GM23248 (cell line): Measurements from ENCODE around the gene PTP4A2. TPM values are rescaled to one million over a fixed set of nuclear protein-coding genes. Genes with fewer than 3 reads are reported as not detected.

Experiments used
- DNase-seq: peaks from one replicate; pipeline ENCODE4 v3.0.0-alpha.2; 2015
- H2AFZ ChIP-seq: fragments of 200-600 bp; sonication (generic); 2 replicates; pipeline ENCODE4 v1.6.1; 2016; ENCODE audit warnings: antibody characterized with exemption
- H3F3A ChIP-seq: fragments of 200-600 bp; sonication (generic); 2 replicates; pipeline ENCODE4 v1.6.1; 2016; ENCODE audit warnings: mild to moderate bottlenecking, antibody characterized with exemption, mixed run types; ENCODE audit not compliant: insufficient read depth
- H3K27ac ChIP-seq: fragments of 200-600 bp; sonication (generic); 2 replicates; pipeline ENCODE4 v1.5.1; 2016; ENCODE audit warnings: mild to moderate bottlenecking
- H3K27me3 ChIP-seq: fragments of 200-600 bp; sonication (generic); replicated peaks from 2 replicates; pipeline ENCODE4 v1.6.1; 2016; ENCODE audit warnings: mild to moderate bottlenecking; ENCODE audit not compliant: insufficient read depth
- H3K36me3 ChIP-seq: fragments of 200-600 bp; sonication (generic); 2 replicates; pipeline ENCODE4 v1.6.1; 2016; ENCODE audit warnings: low read depth, mild to moderate bottlenecking
- H3K4me1 ChIP-seq: fragments of 200-600 bp; sonication (generic); 2 replicates; pipeline ENCODE4 v1.6.1; 2016; ENCODE audit warnings: mild to moderate bottlenecking; ENCODE audit not compliant: insufficient read depth
- H3K4me2 ChIP-seq: fragments of 200-600 bp; sonication (generic); one replicate; pipeline ENCODE4 v1.6.1; 2016; ENCODE audit warnings: mild to moderate bottlenecking; ENCODE audit not compliant: unreplicated experiment
- H3K4me3 ChIP-seq: fragments of 200-600 bp; sonication (generic); 2 replicates; pipeline ENCODE4 v1.5.1; 2016; ENCODE audit warnings: mild to moderate bottlenecking
- H3K79me2 ChIP-seq: fragments of 200-600 bp; sonication (generic); 2 replicates; pipeline ENCODE4 v1.6.1; 2016; ENCODE audit warnings: mild to moderate bottlenecking; ENCODE audit not compliant: insufficient read depth
- H3K9ac ChIP-seq: fragments of 200-600 bp; sonication (generic); 2 replicates; pipeline ENCODE4 v1.6.1; 2016; ENCODE audit warnings: mild to moderate bottlenecking
- H3K9me2 ChIP-seq: fragments of 200-600 bp; sonication (generic); 2 replicates; pipeline ENCODE4 v1.6.1; 2016; ENCODE audit warnings: mixed run types, mild to moderate bottlenecking, moderate library complexity; ENCODE audit not compliant: insufficient read depth
- H3K9me3 ChIP-seq: fragments of 200-600 bp; sonication (generic); one replicate; pipeline ENCODE4 v1.6.1; 2017; ENCODE audit warnings: low read depth
- H4K20me1 ChIP-seq: fragments of 200-600 bp; sonication (generic); 2 replicates; pipeline ENCODE4 v1.6.0; 2016; ENCODE audit not compliant: insufficient read depth
- EZH2 ChIP-seq: fragments of 200-600 bp; sonication (generic); IDR thresholded peaks from 2 replicates; pipeline ENCODE4 v1.6.1; 2018; ENCODE audit warnings: antibody characterized with exemption, mild to moderate bottlenecking; ENCODE audit not compliant: insufficient read depth, poor library complexity, severe bottlenecking
- EZH2phosphoT487 ChIP-seq: fragments of 200-600 bp; sonication (generic); IDR thresholded peaks from 2 replicates; pipeline ENCODE4 v1.6.1; 2018; ENCODE audit warnings: antibody characterized with exemption, moderate library complexity, mild to moderate bottlenecking, low read depth; ENCODE audit not compliant: insufficient read depth
- WGBS, 2 experiments: methylation state at CpG; one replicate each; pipeline ENCODE4 v1.1.6; 2015 to 2017; ENCODE audit warnings: low lambda C conversion rate in 2 of 2, low coverage in 1 of 2; ENCODE audit errors: missing lambda C conversion rate in 2 of 2; 5-methylcytosine and 5-hydroxymethylcytosine counted together
- in situ Hi-C: fragments of 300-500 bp; cut with MboI; formaldehyde crosslinking; loops from 2 replicates; pipeline ENCODE4 v1.15.0; 2020
- polyA plus RNA-seq: library from polyadenylated mRNA; unstranded; fragments of >200 nt; fragmentation: Nextera tagmentation; extraction: Ambion mirVana; gene quantifications from 2 replicates; pipeline ENCODE4 v1.2.1, GENCODE V29; 2016
- total RNA-seq: library from RNA; depleted of rRNA; stranded (reverse); fragments of >200 nt; shearing (Covaris generic); gene quantifications from 2 replicates; pipeline ENCODE4 v1.2.3, GENCODE V29; 2014

Gene PTP4A2
- total and polyA plus RNA-seq, 2 experiments from 2014 or later, result 292 to 379 TPM

DNA sequence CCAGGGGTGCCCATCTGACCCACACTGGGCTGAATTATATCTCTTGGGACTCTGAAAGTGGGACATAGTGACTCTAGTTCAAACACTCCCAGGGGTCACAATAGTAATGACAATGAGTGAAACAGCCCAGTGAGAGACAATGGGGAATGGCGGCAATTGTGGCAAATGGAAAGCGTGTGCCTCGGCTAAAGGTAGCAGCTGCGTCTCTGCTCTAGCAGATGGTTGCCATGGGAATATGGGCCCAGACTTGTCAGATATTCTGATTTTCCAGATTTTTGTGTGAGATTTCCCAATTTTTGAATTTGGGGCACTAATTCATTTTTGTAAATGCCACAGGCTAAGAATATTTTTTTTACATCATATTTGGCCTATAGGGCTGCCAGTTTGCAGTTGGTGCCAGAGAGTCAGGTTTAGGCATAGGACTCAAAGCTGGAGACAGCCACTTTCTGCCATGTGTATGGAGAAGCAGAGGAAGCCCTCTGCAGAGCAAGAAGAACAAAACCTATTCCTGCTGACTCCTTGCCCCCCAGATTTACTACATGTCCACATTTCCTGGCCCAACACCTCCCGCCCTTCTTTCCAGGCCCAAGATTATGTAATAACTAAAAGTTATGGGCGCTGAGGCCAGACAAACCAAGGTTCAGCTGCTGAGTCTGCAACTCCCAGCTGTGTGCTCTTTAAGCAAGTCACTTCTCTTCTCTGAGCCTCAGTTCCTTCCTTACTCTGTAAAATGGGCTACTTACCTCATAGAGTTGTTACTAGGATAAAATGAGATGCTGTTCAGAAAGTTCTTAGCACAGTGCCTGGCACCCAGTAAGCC lies 21.6 kb upstream of the PTP4A2 start:
- Histone ChIP-seq H3K4me1 (peaks cover 21% of the 10 kb centered on the region), H3F3A (peaks cover 24% of the 10 kb centered on the region), H3K9me3 (no peaks in the 10 kb centered on the region), H3K4me2 (no peak overlapping the region), H3K4me3 (no peak overlapping the region), H3K9ac (no peak overlapping the region), H3K79me2 (0 out of 2 replicates have a peak, but pooled peaks cover 4% of the 10 kb centered on the region), H3K36me3 (no peaks in the 10 kb centered on the region), H2AFZ (no peak overlapping the region; the same call in 1 of the 2 replicates), H3K27me3 (no peaks in the 10 kb centered on the region), H4K20me1 (no peaks in the 10 kb centered on the region), H3K9me2 (no peaks in the 10 kb centered on the region), H3K27ac (no peak overlapping the region)
- in situ Hi-C loops, result loop anchor here (10.0 to 25.0 kb wide), 2 partner anchors 145 to 297 kb away; partner anchors contain the start of gene SPOCD1
- WGBS, 2 experiments, result 75 to 76% methylated on average over 6 of the region's 6 CpGs
- TF ChIP-seq EZH2phosphoT487 (no peak), EZH2 (no peak)
- DNase-seq, result no peak

DNA sequence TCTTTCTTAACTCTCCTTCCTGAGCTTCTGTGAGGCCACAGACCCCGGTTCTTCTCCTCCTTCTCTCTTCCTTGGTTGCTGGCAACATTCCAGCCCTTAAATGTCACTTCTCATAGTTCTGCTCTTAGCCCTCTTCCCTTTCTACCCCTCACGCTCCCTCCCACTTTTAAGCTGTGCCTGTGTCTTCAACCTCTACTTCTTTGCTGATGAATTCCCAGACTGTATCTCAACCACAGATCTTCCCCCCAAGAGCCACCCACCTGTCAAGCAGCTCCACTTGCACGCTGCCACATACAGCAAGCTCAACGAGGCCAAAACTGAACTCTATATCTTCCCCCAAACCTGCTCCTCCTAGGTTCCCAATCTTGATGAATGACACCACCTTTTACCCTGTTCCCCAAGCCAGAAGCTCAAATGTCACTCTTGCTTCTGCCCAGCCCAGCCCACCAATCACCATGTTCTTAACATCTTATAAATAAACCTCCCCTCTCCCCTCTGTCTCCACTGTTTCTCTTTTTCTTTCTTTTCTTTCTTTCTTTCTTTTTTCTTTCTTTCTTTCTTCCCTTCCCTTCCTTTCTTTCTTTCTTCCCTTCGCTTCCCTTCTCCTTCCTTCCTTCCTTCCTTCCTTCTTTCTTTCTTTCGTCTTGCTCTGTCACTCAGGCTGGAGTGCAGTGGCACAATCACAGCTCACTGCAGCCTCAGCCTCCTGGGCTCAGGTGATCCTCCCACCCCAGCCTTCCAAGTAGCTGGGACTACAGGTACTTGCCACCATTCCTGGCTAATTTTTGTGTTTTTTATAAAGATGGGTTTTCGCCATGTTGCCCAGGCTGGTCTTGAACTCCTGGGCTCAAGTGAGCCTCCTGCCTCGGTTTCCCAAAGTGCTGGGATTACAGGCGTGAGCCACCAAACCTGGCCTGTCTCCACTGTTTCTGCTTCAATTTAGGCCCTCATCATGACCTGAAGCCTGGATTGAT lies 19.8 kb upstream of the PTP4A2 start:
- no peak for DNase-seq
- H3K27ac ChIP-seq, result no peak overlapping the region

DNA sequence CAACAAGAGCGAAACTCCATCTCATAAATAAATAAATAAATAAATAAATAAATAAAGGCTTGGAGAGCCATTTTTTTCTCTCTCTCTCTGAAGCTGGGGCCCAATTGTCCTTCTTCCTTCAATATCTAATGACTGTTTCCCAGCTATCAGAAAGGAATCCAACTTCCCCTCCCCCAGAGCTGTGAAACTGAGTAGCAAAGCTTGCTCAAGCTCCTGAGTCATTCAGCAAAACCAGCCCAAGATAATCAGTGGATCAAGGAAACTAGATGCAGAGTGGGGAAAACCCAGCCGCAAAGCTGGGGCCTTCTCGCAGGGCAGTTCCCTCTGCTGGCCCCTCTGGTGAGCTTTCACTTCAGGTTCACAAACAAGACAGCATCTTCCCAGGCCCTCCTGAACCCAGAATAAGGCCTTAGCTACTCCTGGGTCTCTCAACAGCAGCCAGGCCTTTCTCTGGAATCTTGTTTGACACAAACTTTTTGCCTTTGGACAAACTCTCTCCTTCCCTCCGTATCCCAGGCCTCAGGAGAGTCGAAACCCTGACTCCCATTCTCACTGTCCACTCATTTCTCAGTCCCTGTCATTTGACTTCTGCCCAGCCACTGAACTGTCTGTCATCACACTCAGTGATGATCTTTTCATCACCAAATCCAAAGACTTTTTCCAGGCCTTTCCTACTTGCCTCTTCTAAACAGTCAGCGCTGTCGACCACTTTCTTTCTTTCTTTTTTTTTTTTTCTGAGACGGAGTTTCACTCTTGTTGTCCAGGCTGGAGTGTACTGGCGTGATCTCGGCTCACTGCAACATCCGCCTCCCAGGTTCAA lies 18.0 kb upstream of the PTP4A2 start:
- no peaks in the 10 kb centered on the region for H3K9me2 ChIP-seq
- peak overlapping the region; percentile 86 for H3K4me2 ChIP-seq
- H3F3A ChIP-seq, result peaks cover 34% of the 10 kb centered on the region
- in situ Hi-C loops, result loop anchor here (25.0 kb wide), 1 partner anchor 294 kb away; no protein-coding TSS in a partner anchor
- H3K27ac ChIP-seq, result peak overlapping the region; percentile 100
- TF ChIP-seq EZH2, result no peak
- TF ChIP-seq EZH2phosphoT487, result no peak
- H3K9me3 ChIP-seq, result no peaks in the 10 kb centered on the region
- H2AFZ ChIP-seq, result peak overlapping the region; percentile 84
- peak; percentile 99 for DNase-seq
- peak overlapping the region; percentile 62 for H3K4me3 ChIP-seq
- no peaks in the 10 kb centered on the region for H3K79me2 ChIP-seq
- peaks cover 37% of the 10 kb centered on the region for H3K4me1 ChIP-seq
- H3K36me3 ChIP-seq, result no peaks in the 10 kb centered on the region
- H4K20me1 ChIP-seq, result no peaks in the 10 kb centered on the region
- WGBS, 2 experiments, result 42% methylated on average over 11 of the region's 11 CpGs
- H3K9ac ChIP-seq, result peak overlapping the region; percentile 95
- H3K27me3 ChIP-seq, result no peaks in the 10 kb centered on the region

More for the DNA sequence above, 19.8 kb upstream of the PTP4A2 start:
- TF ChIP-seq EZH2 (no peak), EZH2phosphoT487 (no peak)
- in situ Hi-C loops, result loop anchor here (25.0 kb wide), 1 partner anchor 296 kb away; no protein-coding TSS in a partner anchor
- Histone ChIP-seq H3K36me3 (no peaks in the 10 kb centered on the region), H3K4me1 (peaks cover 30% of the 10 kb centered on the region), H3K4me2 (no peak overlapping the region), H3K79me2 (no peaks in the 10 kb centered on the region), H3K9ac (no peak overlapping the region), H3K27me3 (no peaks in the 10 kb centered on the region), H3K4me3 (no peak overlapping the region), H3K9me3 (no peaks in the 10 kb centered on the region), H3F3A (peaks cover 24% of the 10 kb centered on the region), H3K9me2 (no peaks in the 10 kb centered on the region), H2AFZ (peak overlapping the region; percentile 19; the same call in 1 of the 2 replicates), H4K20me1 (no peaks in the 10 kb centered on the region)
- WGBS, 2 experiments, result 76 to 82% methylated on average over 9 of the region's 9 CpGs
